ENCODE results near the gene CYTH2.

- TF ChIP-seq, protein P1, sequence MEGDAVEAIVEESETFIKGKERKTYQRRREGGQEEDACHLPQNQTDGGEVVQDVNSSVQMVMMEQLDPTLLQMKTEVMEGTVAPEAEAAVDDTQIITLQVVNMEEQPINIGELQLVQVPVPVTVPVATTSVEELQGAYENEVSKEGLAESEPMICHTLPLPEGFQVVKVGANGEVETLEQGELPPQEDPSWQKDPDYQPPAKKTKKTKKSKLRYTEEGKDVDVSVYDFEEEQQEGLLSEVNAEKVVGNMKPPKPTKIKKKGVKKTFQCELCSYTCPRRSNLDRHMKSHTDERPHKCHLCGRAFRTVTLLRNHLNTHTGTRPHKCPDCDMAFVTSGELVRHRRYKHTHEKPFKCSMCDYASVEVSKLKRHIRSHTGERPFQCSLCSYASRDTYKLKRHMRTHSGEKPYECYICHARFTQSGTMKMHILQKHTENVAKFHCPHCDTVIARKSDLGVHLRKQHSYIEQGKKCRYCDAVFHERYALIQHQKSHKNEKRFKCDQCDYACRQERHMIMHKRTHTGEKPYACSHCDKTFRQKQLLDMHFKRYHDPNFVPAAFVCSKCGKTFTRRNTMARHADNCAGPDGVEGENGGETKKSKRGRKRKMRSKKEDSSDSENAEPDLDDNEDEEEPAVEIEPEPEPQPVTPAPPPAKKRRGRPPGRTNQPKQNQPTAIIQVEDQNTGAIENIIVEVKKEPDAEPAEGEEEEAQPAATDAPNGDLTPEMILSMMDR (IDR thresholded peaks at IDR 0.05), result no peak
- TF ChIP-seq POLR2AphosphoS5 (IDR thresholded peaks at IDR 0.05), result no peak
- TF ChIP-seq POLR2A (IDR thresholded peaks at IDR 0.05; ENCODE audit: low read depth), result no peak
- TF ChIP-seq EP300 (IDR thresholded peaks at IDR 0.05), result no peak
These were observed 11.2 kb upstream of the CYTH2 start for GRCh38 chr19:48458016-48458415.
